Neural crest cell (in vitro differentiated cells): ENCODE results near the gene USP11. TPM values are rescaled to one million over a fixed set of nuclear protein-coding genes. Genes with fewer than 3 reads are reported as not detected.

ENCODE experiments used
- DNase-seq: peaks from one replicate; pipeline ENCODE4 v3.0.0; 2021; ENCODE audit warnings: low read depth, mixed read lengths, low spot score
- H3K27ac Mint-ChIP-seq: one replicate; pipeline ENCODE4 v1.8.0; 2021; ENCODE audit warnings: mild to moderate bottlenecking, mixed read lengths; ENCODE audit not compliant: unreplicated experiment
- H3K27me3 Mint-ChIP-seq: 2 replicates; pipeline ENCODE4 v1.8.0; 2021; ENCODE audit warnings: low read depth, mild to moderate bottlenecking, mixed read lengths
- H3K36me3 Mint-ChIP-seq: 2 replicates; pipeline ENCODE4 v1.8.0; 2021; ENCODE audit warnings: low read depth, mild to moderate bottlenecking, mixed read lengths
- H3K4me1 Mint-ChIP-seq: 2 replicates; pipeline ENCODE4 v1.8.0; 2021; ENCODE audit warnings: mixed read lengths
- H3K4me3 Mint-ChIP-seq: one replicate; pipeline ENCODE4 v1.8.0; 2021; ENCODE audit warnings: mild to moderate bottlenecking, mixed read lengths
- H3K9me3 Mint-ChIP-seq: 2 replicates; pipeline ENCODE4 v1.8.0; 2021; ENCODE audit warnings: mixed read lengths
- long read RNA-seq: library from polyadenylated mRNA; unstranded; transcript quantifications from one replicate; pipeline ENCODE4 v2.0.0, GENCODE V29; 2020
- total RNA-seq: library from RNA; stranded (reverse); gene quantifications from 2 replicates; pipeline ENCODE4 v1.2.1, GENCODE V29; 2021
- TF ChIP-seq, protein P1 (sequence below): fragments of 200-600 bp; sonication (generic); conservative IDR thresholded peaks from 2 replicates; pipeline ENCODE4 v1.5.0; 2021; ENCODE audit warnings: antibody characterized with exemption, mild to moderate bottlenecking

The USP11 gene
- total RNA-seq, result 232 and 245 TPM in 2 replicates
- long read RNA-seq, transcript USP11-204 (21 exons, 3,515 nt), result major isoform, 79 of 153 reads
- long read RNA-seq, partial matches to known transcripts, result 43 of 153 reads
- long read RNA-seq, other reads (novel, unspliced or antisense), result 31 of 153 reads

DNA sequence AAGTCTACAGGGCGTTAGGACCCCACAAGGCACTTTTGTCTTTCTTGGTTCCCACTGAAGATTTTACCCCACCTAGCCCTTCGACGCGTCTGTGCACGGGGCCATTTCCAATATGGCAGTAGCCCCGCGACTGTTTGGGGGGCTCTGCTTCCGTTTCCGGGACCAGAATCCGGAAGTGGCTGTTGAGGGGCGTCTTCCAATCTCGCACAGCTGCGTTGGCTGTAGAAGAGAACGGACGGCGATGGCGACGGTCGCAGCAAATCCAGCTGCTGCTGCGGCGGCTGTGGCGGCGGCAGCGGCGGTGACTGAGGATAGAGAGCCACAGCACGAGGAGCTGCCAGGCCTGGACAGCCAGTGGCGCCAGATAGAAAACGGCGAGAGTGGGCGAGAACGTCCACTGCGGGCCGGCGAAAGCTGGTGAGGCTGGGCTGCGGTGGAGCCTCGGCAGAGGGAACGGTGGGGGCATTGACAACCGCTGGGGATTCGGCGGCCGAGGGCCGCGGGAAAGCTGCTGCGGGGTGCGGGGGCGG, at the start of gene USP11:
USP11 (plus strand) TSS at position 207 of the 530 bp plus-strand sequence; CDS start at position 242, 35 bp downstream.
- H3K27ac Mint-ChIP-seq, result peak within 1 kb of the TSS; percentile 100
- H3K27me3 Mint-ChIP-seq, result peaks cover 5% of the 10 kb centered on the region
- no peaks in the 10 kb centered on the region for H3K9me3 Mint-ChIP-seq
- TF ChIP-seq, protein P1, sequence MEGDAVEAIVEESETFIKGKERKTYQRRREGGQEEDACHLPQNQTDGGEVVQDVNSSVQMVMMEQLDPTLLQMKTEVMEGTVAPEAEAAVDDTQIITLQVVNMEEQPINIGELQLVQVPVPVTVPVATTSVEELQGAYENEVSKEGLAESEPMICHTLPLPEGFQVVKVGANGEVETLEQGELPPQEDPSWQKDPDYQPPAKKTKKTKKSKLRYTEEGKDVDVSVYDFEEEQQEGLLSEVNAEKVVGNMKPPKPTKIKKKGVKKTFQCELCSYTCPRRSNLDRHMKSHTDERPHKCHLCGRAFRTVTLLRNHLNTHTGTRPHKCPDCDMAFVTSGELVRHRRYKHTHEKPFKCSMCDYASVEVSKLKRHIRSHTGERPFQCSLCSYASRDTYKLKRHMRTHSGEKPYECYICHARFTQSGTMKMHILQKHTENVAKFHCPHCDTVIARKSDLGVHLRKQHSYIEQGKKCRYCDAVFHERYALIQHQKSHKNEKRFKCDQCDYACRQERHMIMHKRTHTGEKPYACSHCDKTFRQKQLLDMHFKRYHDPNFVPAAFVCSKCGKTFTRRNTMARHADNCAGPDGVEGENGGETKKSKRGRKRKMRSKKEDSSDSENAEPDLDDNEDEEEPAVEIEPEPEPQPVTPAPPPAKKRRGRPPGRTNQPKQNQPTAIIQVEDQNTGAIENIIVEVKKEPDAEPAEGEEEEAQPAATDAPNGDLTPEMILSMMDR, result no peak
- H3K4me1 Mint-ChIP-seq, result peaks cover 61% of the 10 kb centered on the region
- DNase-seq, result peak; percentile 61
- H3K4me3 Mint-ChIP-seq, result peak within 1 kb of the TSS; percentile 97
- peaks cover 19% of the 10 kb centered on the region for H3K36me3 Mint-ChIP-seq

DNA sequence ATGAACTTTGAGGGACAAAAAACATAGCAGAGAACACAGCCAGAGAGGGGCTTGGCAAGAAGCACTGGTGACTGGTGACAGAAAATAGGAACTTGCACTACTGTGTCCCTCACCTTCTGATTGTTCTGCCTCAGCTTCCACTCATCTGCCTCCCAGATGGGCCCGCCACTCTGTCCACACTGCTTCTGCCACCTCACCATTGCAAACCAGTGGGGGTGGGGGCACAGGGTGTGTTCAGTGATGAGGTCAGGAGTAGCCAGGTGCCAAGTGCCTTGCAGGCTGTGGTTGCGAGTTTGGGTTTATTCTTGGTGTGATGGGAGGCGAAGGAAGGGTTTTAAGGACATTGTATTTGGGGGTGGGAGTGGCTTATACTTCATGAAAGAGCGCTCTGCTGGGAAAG, 48.3 kb upstream of the USP11 start:
- Mint-ChIP-seq H3K4me3 (no peak overlapping the region), H3K9me3 (no peaks in the 10 kb centered on the region), H3K27ac (no peak overlapping the region), H3K36me3 (peaks cover 7% of the 10 kb centered on the region), H3K27me3 (no peaks in the 10 kb centered on the region), H3K4me1 (no peaks in the 10 kb centered on the region)
- TF ChIP-seq, protein P1, result no peak
- no peak for DNase-seq

DNA sequence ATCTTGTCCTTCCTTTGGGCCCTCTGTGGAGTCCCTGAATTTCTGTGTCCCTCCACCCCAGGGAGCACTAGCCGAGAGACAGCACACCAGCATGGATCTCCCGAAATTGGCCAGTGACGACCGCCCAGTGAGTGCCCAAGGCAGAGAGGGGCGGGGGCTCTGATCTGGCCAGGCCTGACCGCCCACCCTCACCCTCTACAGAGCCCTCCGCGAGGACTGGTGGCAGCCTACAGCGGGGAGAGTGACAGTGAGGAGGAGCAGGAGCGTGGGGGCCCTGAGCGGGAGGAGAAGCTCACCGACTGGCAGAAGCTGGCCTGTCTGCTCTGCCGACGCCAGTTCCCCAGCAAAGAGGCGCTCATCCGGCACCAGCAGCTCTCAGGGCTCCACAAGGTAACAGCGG, 47.6 kb upstream of the USP11 start:
- no peak for DNase-seq
- Mint-ChIP-seq H3K9me3 (no peaks in the 10 kb centered on the region), H3K27me3 (no peaks in the 10 kb centered on the region), H3K4me1 (peaks cover under 1% of the 10 kb centered on the region), H3K4me3 (no peak overlapping the region), H3K27ac (no peak overlapping the region), H3K36me3 (peaks cover 6% of the 10 kb centered on the region)
- TF ChIP-seq, protein P1, result no peak

DNA sequence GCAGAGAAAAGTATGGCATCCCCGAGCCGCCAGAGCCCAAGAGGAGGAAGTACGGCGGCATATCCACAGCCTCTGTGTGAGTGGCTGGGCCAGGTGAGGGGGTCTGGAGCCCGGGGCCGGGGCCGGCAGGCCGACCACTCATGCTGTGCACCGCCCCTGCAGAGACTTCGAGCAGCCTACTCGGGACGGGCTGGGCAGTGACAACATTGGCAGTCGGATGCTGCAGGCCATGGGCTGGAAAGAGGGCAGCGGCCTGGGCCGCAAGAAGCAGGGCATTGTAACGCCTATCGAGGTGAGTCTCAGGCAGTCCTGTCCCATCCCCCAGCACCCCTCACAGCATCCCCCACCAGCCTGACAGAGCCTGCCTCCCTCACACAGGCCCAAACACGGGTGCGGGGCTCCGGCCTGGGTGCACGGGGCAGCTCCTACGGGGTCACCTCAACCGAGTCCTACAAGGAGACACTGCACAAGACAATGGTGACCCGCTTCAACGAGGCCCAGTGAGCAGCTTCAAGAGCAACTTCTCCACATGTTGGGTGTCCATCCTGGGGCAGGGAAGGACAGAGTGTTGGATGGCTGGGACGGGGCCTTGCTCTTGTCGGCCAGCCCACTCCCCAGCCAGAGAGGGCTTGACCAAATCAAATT, 46.6 kb upstream of the USP11 start:
- Mint-ChIP-seq H3K4me1 (peaks cover 10% of the 10 kb centered on the region), H3K27me3 (peaks cover 8% of the 10 kb centered on the region), H3K4me3 (no peak overlapping the region), H3K27ac (no peak overlapping the region), H3K9me3 (peaks cover 3% of the 10 kb centered on the region), H3K36me3 (peaks cover 6% of the 10 kb centered on the region)
- TF ChIP-seq, protein P1, result no peak
- no peak for DNase-seq

DNA sequence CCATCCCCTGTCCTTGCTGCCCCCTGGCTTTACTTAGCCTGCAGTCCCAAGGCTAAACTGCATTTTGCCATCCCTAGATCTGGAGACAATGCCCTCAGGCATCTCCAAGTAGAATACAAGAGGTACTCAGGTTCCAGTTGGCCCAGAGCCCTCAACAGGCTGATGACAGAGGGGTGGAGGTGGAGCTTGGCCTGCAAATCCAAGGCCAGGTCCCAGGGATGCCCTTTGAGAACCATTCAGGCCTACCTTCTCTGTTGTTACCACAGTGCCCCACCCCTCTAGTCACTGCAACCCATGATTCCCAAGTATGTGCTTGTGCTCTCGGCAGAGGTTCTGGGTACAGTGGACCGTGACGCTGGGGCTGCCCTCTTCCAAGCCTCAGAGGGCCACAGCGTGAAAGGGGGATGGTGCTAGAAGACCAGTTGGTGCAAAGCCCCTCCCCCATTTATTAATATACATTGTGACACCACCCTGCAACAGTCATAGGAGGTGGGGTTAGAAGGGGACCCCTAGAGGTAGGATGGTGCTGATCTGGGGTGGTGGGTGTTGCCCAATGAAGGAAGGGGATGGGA, 45.6 kb upstream of the USP11 start:
- Mint-ChIP-seq H3K27me3 (peaks cover 9% of the 10 kb centered on the region), H3K4me3 (no peak overlapping the region), H3K4me1 (peaks cover 18% of the 10 kb centered on the region), H3K9me3 (peaks cover 3% of the 10 kb centered on the region), H3K36me3 (peaks cover 6% of the 10 kb centered on the region), H3K27ac (no peak overlapping the region)
- DNase-seq, result no peak
- TF ChIP-seq, protein P1, result no peak
